Mammary epithelial cell (primary cell): ENCODE measurements around the gene PRSS27.

Experiments
- EZH2 ChIP-seq: IDR thresholded peaks from 2 replicates; pipeline ENCODE4 v1.6.1; 2012; ENCODE audit warnings: low read length, inconsistent platforms, borderline replicate concordance
- TF ChIP-seq, protein P1 (sequence below), 2 donors: IDR thresholded peaks in 1 of 2; conservative IDR thresholded peaks in 1 of 2; 2 replicates each; pipeline ENCODE4 v1.5.1; 2011 to 2012; ENCODE audit warnings: inconsistent platforms in 2 of 2, low read length in 2 of 2, mild to moderate bottlenecking in 2 of 2, control low read depth in 1 of 2, low read depth in 1 of 2; ENCODE audit not compliant: insufficient read depth in 1 of 2; ENCODE audit errors: extremely low read depth in 1 of 2

- TF ChIP-seq, protein P1, sequence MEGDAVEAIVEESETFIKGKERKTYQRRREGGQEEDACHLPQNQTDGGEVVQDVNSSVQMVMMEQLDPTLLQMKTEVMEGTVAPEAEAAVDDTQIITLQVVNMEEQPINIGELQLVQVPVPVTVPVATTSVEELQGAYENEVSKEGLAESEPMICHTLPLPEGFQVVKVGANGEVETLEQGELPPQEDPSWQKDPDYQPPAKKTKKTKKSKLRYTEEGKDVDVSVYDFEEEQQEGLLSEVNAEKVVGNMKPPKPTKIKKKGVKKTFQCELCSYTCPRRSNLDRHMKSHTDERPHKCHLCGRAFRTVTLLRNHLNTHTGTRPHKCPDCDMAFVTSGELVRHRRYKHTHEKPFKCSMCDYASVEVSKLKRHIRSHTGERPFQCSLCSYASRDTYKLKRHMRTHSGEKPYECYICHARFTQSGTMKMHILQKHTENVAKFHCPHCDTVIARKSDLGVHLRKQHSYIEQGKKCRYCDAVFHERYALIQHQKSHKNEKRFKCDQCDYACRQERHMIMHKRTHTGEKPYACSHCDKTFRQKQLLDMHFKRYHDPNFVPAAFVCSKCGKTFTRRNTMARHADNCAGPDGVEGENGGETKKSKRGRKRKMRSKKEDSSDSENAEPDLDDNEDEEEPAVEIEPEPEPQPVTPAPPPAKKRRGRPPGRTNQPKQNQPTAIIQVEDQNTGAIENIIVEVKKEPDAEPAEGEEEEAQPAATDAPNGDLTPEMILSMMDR (conservative IDR thresholded peaks at IDR 0.05 in 1 of 2, IDR thresholded peaks at IDR 0.05 in 1 of 2; ENCODE audit: extremely low read depth in 1 of 2, insufficient read depth in 1 of 2, low read depth in 1 of 2, low read length in 2 of 2): no peak
- no peak for TF ChIP-seq EZH2
Measured at GRCh38 chr16:2700786-2701185, 19.2 kb downstream of the PRSS27 start.
